ENCODE measurements around the gene GLRA2.

- TF ChIP-seq EZH2 (IDR thresholded peaks at IDR 0.05): no peak
- TF ChIP-seq CTCF (IDR thresholded peaks at IDR 0.05): no peak
Measured at GRCh38 chrX:14505648-14506047, 23.7 kb upstream of the GLRA2 start.

All from neural progenitor cell (in vitro differentiated cells).